GM12801 (cell line): ENCODE results near the gene DUSP14.

Experiments used
- TF ChIP-seq, protein P1 (sequence below): IDR thresholded peaks from one replicate; pipeline ENCODE4 v1.5.1; 2011; ENCODE audit warnings: control low read depth; ENCODE audit not compliant: insufficient read length; ENCODE audit errors: extremely low read depth

Gene DUSP14

DNA sequence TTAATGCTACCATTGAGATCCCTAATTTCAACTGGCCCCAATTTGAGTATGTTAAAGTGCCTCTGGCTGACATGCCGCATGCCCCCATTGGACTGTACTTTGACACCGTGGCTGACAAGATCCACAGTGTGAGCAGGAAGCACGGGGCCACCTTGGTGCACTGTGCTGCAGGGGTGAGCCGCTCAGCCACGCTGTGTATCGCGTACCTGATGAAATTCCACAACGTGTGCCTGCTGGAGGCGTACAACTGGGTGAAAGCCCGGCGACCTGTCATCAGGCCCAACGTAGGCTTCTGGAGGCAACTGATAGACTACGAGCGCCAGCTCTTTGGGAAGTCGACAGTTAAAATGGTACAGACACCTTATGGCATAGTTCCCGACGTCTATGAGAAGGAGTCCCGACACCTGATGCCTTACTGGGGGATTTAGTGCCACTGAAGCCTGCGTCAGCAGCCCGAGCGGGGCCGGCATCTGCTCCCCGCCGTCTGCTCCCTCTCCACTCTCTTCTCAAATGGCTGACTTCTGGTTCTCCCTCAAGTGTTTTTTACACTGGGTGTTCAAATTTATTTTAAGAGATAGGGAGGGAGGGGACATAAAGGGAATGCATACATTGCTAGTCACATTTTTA is 22.9 kb downstream of the DUSP14 start:
- TF ChIP-seq, protein P1, sequence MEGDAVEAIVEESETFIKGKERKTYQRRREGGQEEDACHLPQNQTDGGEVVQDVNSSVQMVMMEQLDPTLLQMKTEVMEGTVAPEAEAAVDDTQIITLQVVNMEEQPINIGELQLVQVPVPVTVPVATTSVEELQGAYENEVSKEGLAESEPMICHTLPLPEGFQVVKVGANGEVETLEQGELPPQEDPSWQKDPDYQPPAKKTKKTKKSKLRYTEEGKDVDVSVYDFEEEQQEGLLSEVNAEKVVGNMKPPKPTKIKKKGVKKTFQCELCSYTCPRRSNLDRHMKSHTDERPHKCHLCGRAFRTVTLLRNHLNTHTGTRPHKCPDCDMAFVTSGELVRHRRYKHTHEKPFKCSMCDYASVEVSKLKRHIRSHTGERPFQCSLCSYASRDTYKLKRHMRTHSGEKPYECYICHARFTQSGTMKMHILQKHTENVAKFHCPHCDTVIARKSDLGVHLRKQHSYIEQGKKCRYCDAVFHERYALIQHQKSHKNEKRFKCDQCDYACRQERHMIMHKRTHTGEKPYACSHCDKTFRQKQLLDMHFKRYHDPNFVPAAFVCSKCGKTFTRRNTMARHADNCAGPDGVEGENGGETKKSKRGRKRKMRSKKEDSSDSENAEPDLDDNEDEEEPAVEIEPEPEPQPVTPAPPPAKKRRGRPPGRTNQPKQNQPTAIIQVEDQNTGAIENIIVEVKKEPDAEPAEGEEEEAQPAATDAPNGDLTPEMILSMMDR, result no peak

DNA sequence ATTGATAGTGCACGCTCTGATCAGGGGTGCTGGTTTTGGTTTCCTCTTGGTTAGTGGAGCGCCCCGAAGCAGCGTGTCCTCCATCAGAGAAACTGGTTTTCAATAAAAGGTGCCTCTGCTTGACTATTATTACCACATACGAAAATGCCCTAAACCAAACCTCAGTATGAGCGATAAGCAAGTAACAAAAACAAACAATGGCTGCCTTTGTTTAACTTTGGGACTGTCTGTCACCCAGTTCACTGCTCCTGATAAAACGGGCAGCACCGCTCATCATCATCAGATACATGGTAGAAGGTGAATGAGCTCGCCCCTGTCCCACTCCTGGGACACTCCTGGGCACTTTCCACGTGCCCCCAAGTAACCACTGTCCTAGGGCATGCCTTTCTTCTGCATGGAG is 24.0 kb downstream of the DUSP14 start:
- TF ChIP-seq, protein P1, result no peak

DNA sequence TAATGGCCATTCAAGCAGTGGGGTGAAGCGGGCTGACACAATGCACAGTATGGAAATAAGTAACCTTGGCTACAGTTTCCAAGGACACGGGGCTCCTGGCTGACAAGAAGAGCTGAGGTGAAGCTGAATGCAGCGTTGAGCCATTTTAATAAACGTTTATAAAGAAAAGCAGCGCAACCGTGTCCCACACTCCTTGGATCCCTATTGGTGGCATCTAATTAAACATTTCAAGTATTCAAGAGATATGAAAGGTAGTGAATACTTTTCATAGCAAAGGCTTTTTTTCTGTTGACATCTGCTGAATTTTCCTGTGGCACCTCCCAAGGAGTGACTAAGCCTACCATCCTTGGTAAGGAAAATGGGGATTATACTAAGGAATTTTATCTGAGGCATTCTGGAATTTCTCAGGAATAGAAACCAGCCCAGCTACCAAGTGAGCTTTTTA is 26.5 kb downstream of the DUSP14 start:
- TF ChIP-seq, protein P1, result no peak

DNA sequence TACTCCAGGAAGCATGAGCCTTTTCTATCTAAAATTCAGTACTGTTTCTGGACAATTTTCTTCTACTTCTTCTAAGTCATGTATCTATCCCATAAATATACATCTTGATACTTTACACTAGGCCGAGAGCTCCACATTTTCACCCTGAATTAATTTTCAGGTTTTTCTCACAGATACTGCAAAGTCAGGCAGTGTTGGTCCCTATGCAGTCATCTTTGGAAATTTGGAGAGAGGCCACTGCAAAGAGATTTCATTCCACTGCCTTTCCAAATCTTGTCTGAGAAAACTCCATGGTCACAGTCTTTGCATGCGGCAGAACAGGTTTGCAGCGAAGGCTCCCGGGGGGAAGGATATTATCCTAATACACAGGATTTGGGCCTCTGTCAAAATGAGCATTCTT is 28.2 kb downstream of the DUSP14 start:
- TF ChIP-seq, protein P1, result no peak

DNA sequence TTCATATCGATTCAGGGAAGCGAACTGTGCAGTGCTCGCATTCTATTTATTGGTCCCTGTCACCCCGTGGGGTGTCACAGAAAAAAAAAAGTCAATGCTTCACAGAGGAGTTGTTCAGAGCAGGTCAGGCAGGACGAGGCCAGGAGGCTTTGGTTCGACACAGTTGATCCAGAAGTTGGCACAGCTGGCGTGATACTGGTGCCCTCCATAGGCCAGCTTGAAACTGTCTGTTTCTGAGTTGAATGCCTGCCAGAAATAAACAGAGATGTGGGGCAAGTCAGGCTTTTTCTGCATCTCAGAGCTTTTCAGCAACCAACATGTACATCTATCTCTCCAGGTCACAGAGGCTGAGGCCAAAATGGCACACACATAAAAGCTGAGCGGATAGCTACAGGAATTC is 29.1 kb downstream of the DUSP14 start:
- TF ChIP-seq, protein P1, result no peak

DNA sequence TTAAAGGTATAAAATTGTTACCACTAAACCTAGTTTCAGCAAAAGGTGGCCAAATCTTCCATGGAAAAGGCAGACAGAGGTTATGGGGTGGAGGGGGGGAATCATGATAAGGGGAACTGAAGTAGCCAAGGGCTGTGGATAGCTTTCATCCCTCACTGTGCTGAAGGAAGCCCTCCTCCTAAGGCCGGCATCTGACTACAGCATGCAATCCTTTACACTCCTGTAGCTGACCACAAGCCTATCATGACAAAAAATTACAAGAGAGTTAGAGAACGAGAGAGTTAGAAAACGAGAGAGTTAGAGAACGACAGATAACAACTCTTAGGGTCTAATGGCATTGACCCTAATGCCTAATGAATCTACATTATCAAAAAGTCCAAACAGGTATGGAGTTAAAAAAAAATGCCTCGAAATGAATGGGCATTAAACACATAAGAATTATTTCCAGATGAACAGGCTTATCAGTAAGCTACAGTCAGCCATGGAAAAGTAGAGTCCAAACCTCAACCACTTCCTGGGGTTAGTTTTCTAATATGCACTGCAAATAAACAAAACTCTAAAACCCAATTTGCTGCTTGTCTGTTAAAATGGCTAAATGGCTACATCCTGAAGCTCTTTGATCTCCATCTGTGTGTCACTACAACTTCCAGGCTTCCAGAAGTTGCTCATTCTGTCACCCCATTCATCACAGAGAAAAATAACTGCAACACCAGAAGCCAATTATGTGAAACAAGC is 29.7 kb downstream of the DUSP14 start:
- TF ChIP-seq, protein P1, result no peak

DNA sequence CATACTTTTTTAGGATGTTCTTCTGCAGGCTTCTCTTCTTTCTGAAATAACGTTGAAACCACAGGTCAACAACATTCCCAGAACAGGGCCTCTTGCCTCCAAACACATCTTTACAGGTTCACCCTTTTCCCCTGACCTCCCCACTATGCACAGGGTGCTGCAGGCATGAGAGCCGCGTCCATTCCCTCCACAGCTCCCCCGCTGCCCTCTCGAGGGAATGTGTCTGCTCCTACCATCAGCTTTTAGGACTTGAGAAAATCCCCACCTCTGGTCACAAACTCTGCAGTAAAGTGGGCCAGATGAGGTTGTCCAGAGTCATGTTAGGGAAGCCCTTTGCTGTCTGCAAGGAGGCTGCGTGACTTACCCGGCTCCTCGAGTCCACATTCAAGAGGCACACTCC is 30.5 kb downstream of the DUSP14 start:
- TF ChIP-seq, protein P1, result no peak
